B cell (primary cell): ENCODE data around the gene MPEG1. TPM values are rescaled to one million over a fixed set of nuclear protein-coding genes. Genes with fewer than 3 reads are reported as not detected.

Source experiments
- ATAC-seq: fragments of 200-7000 bp; cut with Tn5 transposase; one replicate; pipeline ENCODE4 v1.10.0; 2021; ENCODE audit warnings: low read depth, mild to moderate bottlenecking, moderate number of reproducible peaks, moderate library complexity
- CTCF ChIA-PET: fragments of 350-600 bp; sonication (Branson Sonifier 250); formaldehyde crosslinking; loops from one replicate; lab custom pipeline; 2021; ENCODE audit warnings: antibody characterized with exemption, inconsistent platforms; lab: Charles Lee
- POLR2A ChIA-PET: fragments of 350-600 bp; sonication (Branson Sonifier 250); formaldehyde crosslinking; loops from one replicate; lab custom pipeline; 2021; ENCODE audit warnings: antibody characterized with exemption; lab: Charles Lee
- DNase-seq: peaks from one replicate; pipeline ENCODE4 v3.0.0; 2013
- H2AFZ ChIP-seq: 2 replicates; pipeline ENCODE4 v1.6.1; 2012; ENCODE audit warnings: mild to moderate bottlenecking, low read depth, low read length; ENCODE audit not compliant: insufficient read depth, poor library complexity, severe bottlenecking
- H3K27ac ChIP-seq, 2 donors: 1 replicate in 1 of 2; 2 replicates in 1 of 2; pipeline ENCODE4 v1.5.1; 2012 to 2013; ENCODE audit warnings: low read length in 2 of 2, mild to moderate bottlenecking in 2 of 2, moderate library complexity in 1 of 2
- H3K27me3 ChIP-seq, 4 experiments: fragments of 200-600 bp in 1 of 4; sonication (generic) in 1 of 4; replicated peaks in 1 of 4; 1 replicate in 2 of 4; 2 replicates in 2 of 4; pipeline versions ENCODE4 v1.6.1 to v1.7.0; 2013 to 2016; ENCODE audit warnings: low read length in 3 of 4, mild to moderate bottlenecking in 2 of 4, mixed read lengths in 1 of 4, moderate library complexity in 1 of 4; ENCODE audit not compliant: insufficient read depth in 4 of 4, control insufficient read depth in 3 of 4; ENCODE audit errors: control extremely low read depth in 1 of 4
- H3K36me3 ChIP-seq, 2 experiments: replicated peaks in 1 of 2; 1 replicate in 1 of 2; 2 replicates in 1 of 2; pipeline versions ENCODE4 v1.6.1 to v1.7.1; 2013; ENCODE audit warnings: low read length in 1 of 2; ENCODE audit not compliant: insufficient read depth in 2 of 2, control insufficient read depth in 1 of 2; ENCODE audit errors: control extremely low read depth in 1 of 2, extremely low read depth in 1 of 2
- H3K4me1 ChIP-seq, 2 donors: fragments of 200-600 bp in 1 of 2; sonication (generic) in 1 of 2; 1 replicate in 1 of 2; 2 replicates in 1 of 2; pipeline versions ENCODE4 v1.5.1 to v1.6.1; 2013 to 2017; ENCODE audit warnings: low read length in 2 of 2; ENCODE audit not compliant: control insufficient read depth in 2 of 2, insufficient read depth in 2 of 2
- H3K4me2 ChIP-seq: replicated peaks from 2 replicates; pipeline ENCODE3; 2012; ENCODE audit warnings: mild to moderate bottlenecking, low read depth, low read length; ENCODE audit not compliant: poor library complexity, severe bottlenecking
- H3K4me3 ChIP-seq, 5 experiments: fragments of 200-600 bp in 1 of 5; sonication (generic) in 1 of 5; 1 replicate in 3 of 5; 2 replicates in 2 of 5; pipeline versions ENCODE4 v1.5.1 to v1.7.0; 2011 to 2016; ENCODE audit warnings: low read length in 4 of 5, mild to moderate bottlenecking in 4 of 5, low read depth in 2 of 5, control low read depth in 1 of 5, moderate library complexity in 1 of 5; ENCODE audit not compliant: insufficient read depth in 1 of 5; ENCODE audit errors: control extremely low read depth in 1 of 5, extremely low read depth in 1 of 5
- H3K79me2 ChIP-seq: fragments of 200-600 bp; sonication (generic); one replicate; pipeline ENCODE4 v1.6.0; 2016; ENCODE audit warnings: low read length; ENCODE audit not compliant: control insufficient read depth, insufficient read depth
- H3K9ac ChIP-seq: fragments of 200-600 bp; sonication (generic); 2 replicates; pipeline ENCODE4 v1.6.1; 2017; ENCODE audit warnings: mild to moderate bottlenecking, low read length, moderate library complexity
- H3K9me3 ChIP-seq, 3 donors: one replicate each; pipeline versions ENCODE4 v1.6.1 to v1.7.1; 2013; ENCODE audit warnings: low read length in 2 of 3; ENCODE audit not compliant: control insufficient read depth in 2 of 3, insufficient read depth in 1 of 3; ENCODE audit errors: control extremely low read depth in 1 of 3
- H4K20me1 ChIP-seq: 2 replicates; pipeline ENCODE4 v1.6.0; 2012; ENCODE audit warnings: mild to moderate bottlenecking, low read length; ENCODE audit not compliant: insufficient read depth, control insufficient read depth, poor library complexity, severe bottlenecking
- H3K27ac Mint-ChIP-seq: one replicate; pipeline ENCODE4 v1.8.0; 2021; ENCODE audit warnings: mixed read lengths
- H3K27me3 Mint-ChIP-seq: one replicate; pipeline ENCODE4 v1.8.0; 2021; ENCODE audit warnings: mixed read lengths
- H3K4me1 Mint-ChIP-seq: one replicate; pipeline ENCODE4 v1.8.0; 2021; ENCODE audit warnings: mixed read lengths
- H3K4me3 Mint-ChIP-seq: one replicate; pipeline ENCODE4 v1.8.0; 2021; ENCODE audit warnings: mixed read lengths
- H3K9me3 Mint-ChIP-seq: one replicate; pipeline ENCODE4 v1.8.0; 2022; ENCODE audit warnings: mixed read lengths; ENCODE audit not compliant: insufficient read depth
- CTCF ChIP-seq: fragments of 200-600 bp; IDR thresholded peaks from one replicate; pipeline ENCODE4 v1.8.0; 2022; ENCODE audit warnings: antibody characterized with exemption, mild to moderate bottlenecking
- EZH2 ChIP-seq: IDR thresholded peaks from 2 replicates; pipeline ENCODE4 v1.6.1; 2012; ENCODE audit warnings: borderline replicate concordance, low read depth, mild to moderate bottlenecking, moderate library complexity, low read length; ENCODE audit not compliant: insufficient read depth, poor library complexity, severe bottlenecking
- WGBS: methylation state at CpG from one replicate; pipeline ENCODE4 v1.1.5; 2013; ENCODE audit warnings: missing lambda C conversion rate; ENCODE audit not compliant: insufficient coverage; 5-methylcytosine and 5-hydroxymethylcytosine counted together
- intact Hi-C: fragments of 100-400 bp; cut with micrococcal nuclease; formaldehyde crosslinking; loops from one replicate; pipeline ENCODE4 v1.10.0; 2022
- polyA plus RNA-seq: library from polyadenylated mRNA; depleted of rRNA; stranded (reverse); fragments of >200 nt; gene quantifications from 2 replicates; pipeline ENCODE4 v1.2.3, GENCODE V29; 2012
- total RNA-seq, 2 donors: library from RNA; stranded (reverse); fragments of 120-200 nt in 1 of 2; gene quantifications; 1 replicate in 1 of 2; 2 replicates in 1 of 2; pipeline versions ENCODE4 v1.2.3 to v1.2.4, GENCODE V29; 2013 to 2022

The MPEG1 gene
- total and polyA plus RNA-seq, 2 donors (not counting 1 experiment from before 2014, with no cell fraction given), result 27.7 to 151 TPM

GRCh38 chr11:59173964-59174663, 38.6 kb downstream of the MPEG1 start:
- H3K4me1 Mint-ChIP-seq, result peaks cover 28% of the 10 kb centered on the region
- peak overlapping the region; percentile 8 for H3K27ac Mint-ChIP-seq
- POLR2A ChIA-PET, result interaction anchor here (0.6 to 2.5 kb wide), 4 partner anchors 29 to 47 kb away, joined by 3 to 10 read pairs (median 6); partner anchors contain the start of gene MPEG1
- peaks cover 71% of the 10 kb centered on the region for H3K79me2 ChIP-seq
- H3K9me3 Mint-ChIP-seq, result peaks cover 4% of the 10 kb centered on the region
- H3K27me3 ChIP-seq, result no peaks in the 10 kb centered on the region
- H3K4me2 ChIP-seq, result peak overlapping the region; percentile 88
- CTCF ChIA-PET, result interaction anchor here (0.6 to 11.2 kb wide), 11 partner anchors 13 to 1650 kb away, joined by 3 to 215 read pairs (median 6); partner anchors contain the start of gene OR5A2
- peak overlapping the region in 4 of 5 experiments; percentile 54 to 76 (median 71) for H3K4me3 ChIP-seq
- TF ChIP-seq CTCF (no peak), EZH2 (no peak)
- no peak overlapping the region for H2AFZ ChIP-seq
- H4K20me1 ChIP-seq, result peaks cover 25% of the 10 kb centered on the region
- H3K36me3 ChIP-seq, result peaks cover 3 to 20% of the 10 kb centered on the region in 2 experiments
- peak overlapping the region in 1 of 2 donors; percentile 31 for H3K27ac ChIP-seq
- H3K27me3 Mint-ChIP-seq, result no peaks in the 10 kb centered on the region
- intact Hi-C loops, result loop anchor here (5.0 to 10.0 kb wide), 2 partner anchors 383 to 491 kb away; partner anchors contain the start of gene PATL1
- peaks cover 0 to 3% (median under 1%) of the 10 kb centered on the region in 3 donors for H3K9me3 ChIP-seq
- no peak for ATAC-seq
- H3K4me3 Mint-ChIP-seq, result peak overlapping the region; percentile 98
- H3K9ac ChIP-seq, result peak overlapping the region; percentile 71
- peaks cover 20 to 26% of the 10 kb centered on the region in 2 donors for H3K4me1 ChIP-seq
- DNase-seq, result peak; percentile 36
- WGBS, result 82% methylated on average over 4 of the region's 7 CpGs
